OCI-LY7 (cell line): ENCODE data around the gene PZP. TPM values are rescaled to one million over a fixed set of nuclear protein-coding genes. Genes with fewer than 3 reads are reported as not detected.

Experiments
- BruUV-seq: library from RNA; stranded (reverse); fragments of 400-500 nt; replicated peaks from 2 replicates; lab custom pipeline; 2021; lab: Mats Ljungman, UMichigan
- CTCF ChIA-PET: fragments of 300-600 bp; sonication (Branson Sonifier 250); formaldehyde crosslinking; loops from one replicate; lab custom pipeline; 2022; ENCODE audit warnings: antibody characterized with exemption; ENCODE audit not compliant: unreplicated experiment; lab: Charles Lee
- POLR2A ChIA-PET: fragments of 300-600 bp; sonication (Branson Sonifier 250); formaldehyde crosslinking; loops from one replicate; lab custom pipeline; 2022; ENCODE audit warnings: antibody characterized with exemption; lab: Charles Lee
- DNase-seq: peaks from one replicate; pipeline ENCODE4 v3.0.0-alpha.2; 2015; ENCODE audit warnings: low spot score
- H2AFZ ChIP-seq: fragments of 200-600 bp; sonication (generic), shearing (Covaris generic); 2 replicates; pipeline ENCODE4 v1.6.1; 2014; ENCODE audit warnings: mild to moderate bottlenecking, antibody characterized with exemption, low read length, moderate library complexity
- H3K27ac ChIP-seq: fragments of 200-600 bp; sonication (generic); 2 replicates; pipeline ENCODE4 v1.5.1; 2014; ENCODE audit warnings: mixed run types, low read depth, mild to moderate bottlenecking, moderate library complexity, low read length, inconsistent platforms; ENCODE audit not compliant: poor library complexity, severe bottlenecking
- H3K36me3 ChIP-seq: fragments of 200-600 bp; sonication (generic); 2 replicates; pipeline ENCODE4 v1.6.1; 2014; ENCODE audit warnings: mild to moderate bottlenecking, antibody characterized with exemption, low read length, moderate library complexity, mixed read lengths; ENCODE audit not compliant: insufficient read depth
- H3K4me1 ChIP-seq: fragments of 200-600 bp; sonication (generic); 2 replicates; pipeline ENCODE4 v1.5.1; 2014; ENCODE audit warnings: mild to moderate bottlenecking, low read length; ENCODE audit not compliant: insufficient read depth, poor library complexity, severe bottlenecking
- H3K4me2 ChIP-seq: fragments of 200-600 bp; sonication (generic); 2 replicates; pipeline ENCODE4 v1.6.1; 2014; ENCODE audit warnings: mild to moderate bottlenecking, low read length
- H3K4me3 ChIP-seq: fragments of 200-600 bp; sonication (generic); 2 replicates; pipeline ENCODE4 v1.5.1; 2014; ENCODE audit warnings: mild to moderate bottlenecking, low read depth, low read length; ENCODE audit not compliant: poor library complexity, severe bottlenecking
- H3K79me2 ChIP-seq: fragments of 200-600 bp; sonication (generic); 2 replicates; pipeline ENCODE4 v1.6.1; 2016; ENCODE audit warnings: low read depth, mild to moderate bottlenecking, low read length, moderate library complexity, mixed read lengths; ENCODE audit not compliant: insufficient read depth
- H3K9me2 ChIP-seq: fragments of 200-600 bp; sonication (generic); 2 replicates; pipeline ENCODE4 v1.6.1; 2016; ENCODE audit warnings: mild to moderate bottlenecking, low read length, mixed read lengths; ENCODE audit not compliant: insufficient read depth
- H3K9me3 ChIP-seq: fragments of 200-600 bp; sonication (generic); 2 replicates; pipeline ENCODE4 v1.6.1; 2014; ENCODE audit warnings: mild to moderate bottlenecking, mixed run types, low read length, mixed read lengths
- H4K20me1 ChIP-seq: fragments of 200-600 bp; sonication (generic); 2 replicates; pipeline ENCODE4 v1.6.1; 2014; ENCODE audit warnings: mild to moderate bottlenecking, antibody characterized with exemption, low read length, moderate library complexity, mixed read lengths; ENCODE audit not compliant: insufficient read depth
- CTCF ChIP-seq: fragments of 200-600 bp; sonication (generic); conservative IDR thresholded peaks from 2 replicates; pipeline ENCODE4 v1.5.1; 2014; ENCODE audit warnings: mild to moderate bottlenecking, antibody characterized with exemption, low read length, moderate library complexity, mixed read lengths
- EZH2phosphoT487 ChIP-seq: fragments of 200-600 bp; sonication (generic); IDR thresholded peaks from 2 replicates; pipeline ENCODE4 v1.6.1; 2018; ENCODE audit warnings: low read depth, borderline replicate concordance, mild to moderate bottlenecking, mixed run types, antibody characterized with exemption, low read length, moderate library complexity, mixed read lengths
- intact Hi-C: fragments of 100-400 bp; cut with micrococcal nuclease; formaldehyde crosslinking; loops from one replicate; pipeline ENCODE4 v1.10.0; 2022; ENCODE audit not compliant: unreplicated experiment
- total RNA-seq, 2 experiments: library from RNA; depleted of rRNA in 1 of 2; stranded (reverse); fragments of >200 nt in 1 of 2; shearing (Covaris generic) in 1 of 2; gene quantifications; 2 replicates each; pipeline ENCODE4 v1.2.3, GENCODE V29; 2014 to 2022

PZP gene
- total RNA-seq, 2 experiments from 2014 or later = not detected

- intact Hi-C loops = no loop called here
- H4K20me1 ChIP-seq = no peaks in the 10 kb centered on the region
- CTCF ChIA-PET = no interaction called here
Measured at GRCh38 chr12:9214534-9214933, 6.3 kb upstream of the PZP start.

GRCh38 chr12:9211687-9212086, 3.5 kb upstream of the PZP start:
- intact Hi-C loops = no loop called here
- no peak overlapping the region for H3K4me3 ChIP-seq
- no peak for DNase-seq

More at GRCh38 chr12:9214534-9214933, 6.3 kb upstream of the PZP start:
- DNase-seq = no peak
- Histone ChIP-seq H3K4me2 (no peak overlapping the region), H2AFZ (no peak overlapping the region), H3K4me3 (no peak overlapping the region), H3K36me3 (no peaks in the 10 kb centered on the region), H3K79me2 (no peaks in the 10 kb centered on the region), H3K4me1 (no peaks in the 10 kb centered on the region), H3K27ac (no peak overlapping the region), H3K9me2 (no peaks in the 10 kb centered on the region), H3K9me3 (no peaks in the 10 kb centered on the region)
- TF ChIP-seq EZH2phosphoT487 = no peak
- TF ChIP-seq CTCF = no peak
- BruUV-seq = no TSS peak
- POLR2A ChIA-PET = no interaction called here

More at GRCh38 chr12:9211687-9212086, 3.5 kb upstream of the PZP start:
- no peaks in the 10 kb centered on the region for H4K20me1 ChIP-seq
- CTCF ChIA-PET = no interaction called here
- TF ChIP-seq EZH2phosphoT487 (no peak), CTCF (no peak)
- H3K4me1 ChIP-seq = no peaks in the 10 kb centered on the region
- no peaks in the 10 kb centered on the region for H3K9me3 ChIP-seq
- H3K27ac ChIP-seq = no peak overlapping the region
- POLR2A ChIA-PET = no interaction called here
- H2AFZ ChIP-seq = no peak overlapping the region
- BruUV-seq = no TSS peak
- no peaks in the 10 kb centered on the region for H3K36me3 ChIP-seq
- no peaks in the 10 kb centered on the region for H3K79me2 ChIP-seq
- H3K4me2 ChIP-seq = no peak overlapping the region
- no peaks in the 10 kb centered on the region for H3K9me2 ChIP-seq
